M059J (cell line): ENCODE data around the gene PSEN2. TPM values are rescaled to one million over a fixed set of nuclear protein-coding genes. Genes with fewer than 3 reads are reported as not detected.
"Not testable (repeated sequence)": the region's sequence is repeated elsewhere in the genome, so short reads cannot be mapped to it uniquely, and the experiment has no call there.

Source experiments
- DNase-seq: peaks from one replicate; pipeline ENCODE4 v3.0.0-alpha.2; 2012; ENCODE audit warnings: low read depth
- total RNA-seq: library from RNA; depleted of rRNA; stranded (reverse); fragments of >200 nt; shearing (Covaris generic); gene quantifications from 2 replicates; pipeline ENCODE4 v1.2.3, GENCODE V29; 2014; rRNA removed

The PSEN2 gene
- total RNA-seq, result 25.5 and 31.2 TPM in 2 replicates

DNA sequence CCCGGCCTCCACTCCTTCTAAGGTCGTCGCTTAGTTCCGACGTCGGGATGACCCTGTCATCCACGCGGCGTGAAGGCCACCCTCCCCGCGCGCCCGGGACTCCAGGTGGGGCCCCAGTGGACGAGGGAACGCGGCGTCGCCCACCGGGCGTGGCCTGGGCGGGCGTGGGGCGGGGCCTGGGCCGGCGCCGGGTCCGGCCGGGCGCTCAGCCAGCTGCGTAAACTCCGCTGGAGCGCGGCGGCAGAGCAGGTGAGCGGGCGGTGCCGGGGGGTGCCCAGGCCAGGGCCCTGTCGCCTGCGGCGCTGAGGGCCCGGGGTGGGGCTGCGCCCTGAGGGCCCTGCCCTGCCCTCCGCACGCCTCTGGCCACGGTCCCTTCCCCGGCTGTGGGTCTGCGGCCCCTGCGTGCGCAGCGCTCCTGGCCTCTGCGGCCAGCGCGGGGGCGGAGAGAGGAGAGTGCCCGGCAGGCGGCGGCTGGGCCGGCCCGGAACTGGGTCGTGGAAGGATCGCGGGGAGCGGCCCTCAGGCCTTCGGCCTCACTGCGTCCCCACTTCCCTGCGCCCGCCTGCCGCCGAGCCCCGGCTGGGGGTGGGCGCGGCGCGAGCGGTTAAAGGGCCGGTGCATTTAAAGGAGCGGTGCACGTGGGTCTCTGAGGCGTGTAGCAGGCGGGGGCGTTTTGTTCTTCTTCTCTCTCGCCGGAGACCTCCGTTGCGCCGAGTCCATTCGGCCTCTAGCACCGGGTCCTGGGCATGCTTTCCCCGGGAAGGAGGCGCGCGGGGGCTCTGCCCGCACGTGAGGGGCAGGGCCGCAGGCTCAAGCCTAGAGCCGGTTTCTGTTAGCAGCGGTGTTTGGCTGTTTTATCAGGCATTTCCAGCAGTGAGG is at the start of gene PSEN2:
PSEN2 (plus strand) TSS at position 216 of the 879 bp plus-strand sequence. CDS start 11,292 bp downstream, outside the sequence.
- peak; percentile 68 for DNase-seq

- peak; percentile 96 for DNase-seq
Measured at GRCh38 chr1:226820941-226821718, 49.3 kb upstream of the PSEN2 start.

DNA sequence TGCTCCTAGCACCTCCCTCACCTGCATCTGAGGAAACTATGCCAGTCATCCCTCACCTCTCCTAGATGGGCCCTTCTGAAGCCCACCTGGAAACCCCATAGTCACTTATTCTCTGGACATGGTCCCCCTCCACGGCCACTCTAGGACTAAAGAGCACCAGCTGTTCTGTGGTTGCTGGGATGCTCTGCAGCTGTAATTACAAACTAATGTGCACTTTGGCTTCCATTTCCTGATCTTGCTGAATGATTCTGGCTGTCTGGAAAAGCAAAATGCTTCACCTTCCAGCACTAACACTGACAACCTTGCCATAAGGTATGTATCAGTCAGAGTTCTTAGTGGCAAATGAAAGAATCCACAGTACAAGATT is 48.7 kb upstream of the PSEN2 start:
- no peak for DNase-seq

GRCh38 chr1:226823643-226824042 is 46.8 kb upstream of the PSEN2 start:
- no peak for DNase-seq

DNA sequence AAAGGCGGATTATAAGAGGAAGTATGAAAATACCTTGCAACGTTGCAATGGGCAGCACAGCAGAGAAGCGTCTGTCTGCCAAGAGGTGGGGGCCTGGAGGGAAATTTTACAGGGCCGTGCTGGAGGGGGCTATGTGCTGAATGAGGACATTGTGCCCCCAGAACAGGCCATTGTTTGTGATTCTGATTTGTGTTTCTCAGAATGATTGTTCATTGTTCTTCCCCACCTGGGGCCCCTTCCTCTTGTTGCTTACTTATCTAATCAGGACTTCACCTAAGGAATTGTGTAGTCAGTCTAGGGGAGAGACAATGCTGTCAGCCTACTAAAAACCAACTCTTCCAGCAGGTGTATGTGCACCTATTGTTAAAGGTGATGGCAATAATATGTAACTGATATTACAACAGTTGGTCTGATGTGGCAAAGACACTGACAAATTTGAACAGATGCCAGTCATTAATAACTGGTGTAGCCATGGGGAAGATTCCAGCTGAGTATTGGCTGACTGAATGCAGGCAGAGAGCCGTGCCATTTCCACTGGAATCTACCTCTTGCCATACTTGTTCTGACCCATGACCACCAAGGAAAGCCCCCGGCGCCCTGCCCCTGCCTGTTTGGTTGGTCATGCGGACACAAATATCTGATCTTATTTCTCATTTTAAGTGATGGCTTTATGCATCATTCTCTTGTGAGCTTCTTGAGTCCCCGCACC is 45.2 kb upstream of the PSEN2 start:
- no peak for DNase-seq

GRCh38 chr1:226825746-226826100 is 44.7 kb upstream of the PSEN2 start:
- DNase-seq, result no peak

GRCh38 chr1:226826479-226827261 is 43.7 kb upstream of the PSEN2 start:
- DNase-seq, result no peak

DNA sequence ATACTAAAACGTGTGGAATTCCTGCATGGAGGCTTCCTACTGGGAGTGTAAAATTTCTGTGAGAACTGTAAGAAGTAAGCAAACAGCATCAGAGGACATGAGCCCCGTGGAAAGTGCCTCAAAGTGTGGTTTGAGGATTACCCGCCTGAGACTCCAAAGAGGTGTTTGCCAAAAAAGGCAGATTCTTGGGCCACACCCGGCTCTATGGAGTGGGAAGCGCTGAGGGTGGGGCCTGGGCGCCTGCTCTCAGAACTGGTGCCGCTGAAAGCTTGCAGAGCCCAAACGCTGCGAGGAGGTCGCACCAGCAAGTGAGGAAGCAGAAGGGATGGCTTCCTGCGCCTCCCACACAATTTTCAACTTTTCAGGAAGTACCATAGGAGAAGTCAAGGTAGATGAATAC is 43.0 kb upstream of the PSEN2 start:
- DNase-seq, result no peak

- peak; percentile 92 for DNase-seq
Measured at GRCh38 chr1:226827968-226828513, 42.4 kb upstream of the PSEN2 start.

GRCh38 chr1:226829105-226829504 is 41.3 kb upstream of the PSEN2 start:
- no peak for DNase-seq

DNA sequence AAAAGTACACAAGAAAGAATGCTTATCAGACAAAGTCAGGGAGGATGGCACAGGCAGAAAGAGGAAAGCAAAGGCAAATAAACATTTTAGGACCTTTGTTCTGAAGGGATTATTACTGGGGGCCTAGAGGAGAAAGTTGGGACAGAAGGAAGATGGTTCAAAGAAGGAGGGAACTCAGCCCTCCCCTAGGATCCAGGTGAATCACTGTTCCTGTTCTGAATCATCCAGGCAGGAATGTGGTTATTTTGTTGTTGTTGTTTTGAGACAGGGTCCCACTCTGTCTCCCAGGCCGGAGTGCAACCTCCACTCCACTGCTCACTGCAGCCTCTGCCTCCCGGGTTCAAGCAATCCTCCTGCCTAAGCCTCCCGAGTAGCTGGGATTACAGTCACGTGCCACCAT is 38.5 kb upstream of the PSEN2 start:
- no peak for DNase-seq

GRCh38 chr1:226832613-226833012 is 37.8 kb upstream of the PSEN2 start:
- DNase-seq, result no peak

DNA sequence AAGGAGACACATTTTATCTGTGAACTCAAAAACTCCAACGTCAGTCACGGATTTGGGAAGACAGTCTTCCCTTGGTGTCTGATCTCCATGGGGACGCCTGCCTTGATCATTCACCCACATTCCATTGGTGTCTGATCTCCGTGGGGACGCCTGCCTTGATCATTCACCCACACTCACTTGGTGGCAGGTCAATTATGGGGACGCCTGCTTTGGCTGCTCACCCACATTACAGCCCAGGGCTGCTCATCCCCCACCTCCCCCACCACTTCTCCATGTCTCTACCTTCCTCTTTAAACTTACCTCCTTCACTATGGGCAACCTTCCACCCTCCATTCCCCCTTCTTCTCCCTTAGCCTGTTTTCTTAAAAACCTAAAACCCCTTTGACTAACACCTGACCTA is 36.2 kb upstream of the PSEN2 start:
- not testable (repeated sequence) for DNase-seq

DNA sequence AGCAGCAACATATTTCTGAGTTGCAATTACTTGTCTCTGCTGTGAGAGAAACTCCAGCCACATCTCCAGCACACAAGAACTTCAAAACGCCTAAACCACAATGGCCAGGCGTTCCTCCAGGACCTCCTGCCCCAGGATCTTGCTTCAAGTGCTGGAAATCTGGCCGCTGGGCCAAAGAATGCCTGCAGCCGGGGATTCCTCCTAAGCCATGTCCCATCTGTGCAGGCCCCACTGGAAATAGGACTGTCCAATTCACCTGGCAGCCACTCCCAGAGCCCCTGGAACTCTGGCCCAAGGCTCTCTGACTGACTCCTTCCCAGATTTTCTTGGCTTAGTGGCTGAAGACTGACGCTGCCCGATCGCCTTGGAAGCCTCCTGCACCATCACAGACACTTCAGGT is 35.0 kb upstream of the PSEN2 start:
- DNase-seq, result not testable (repeated sequence)

- DNase-seq, result not testable (repeated sequence)
Measured at GRCh38 chr1:226837966-226838365, 32.5 kb upstream of the PSEN2 start.

DNA sequence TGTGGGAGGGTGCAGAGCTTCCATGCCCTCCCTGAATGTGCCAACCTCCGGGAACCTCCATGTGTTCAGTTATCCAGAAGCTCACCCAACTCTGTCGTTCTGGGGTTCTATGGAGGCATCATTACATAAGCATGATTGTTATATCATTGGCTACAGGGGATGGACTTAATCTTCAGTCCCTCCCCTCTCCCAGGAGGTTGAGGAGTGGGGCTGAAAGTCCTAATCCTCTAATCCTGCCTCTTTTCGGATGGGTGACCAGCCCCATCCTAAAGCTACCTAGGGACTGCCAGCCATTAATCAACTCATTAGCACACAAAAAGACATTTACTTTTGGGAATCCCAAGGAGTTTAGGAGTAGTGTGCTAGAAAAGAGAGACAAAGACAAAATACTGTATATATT is 32.0 kb upstream of the PSEN2 start:
- no peak for DNase-seq

GRCh38 chr1:226845624-226846023 is 24.8 kb upstream of the PSEN2 start:
- DNase-seq, result no peak

DNA sequence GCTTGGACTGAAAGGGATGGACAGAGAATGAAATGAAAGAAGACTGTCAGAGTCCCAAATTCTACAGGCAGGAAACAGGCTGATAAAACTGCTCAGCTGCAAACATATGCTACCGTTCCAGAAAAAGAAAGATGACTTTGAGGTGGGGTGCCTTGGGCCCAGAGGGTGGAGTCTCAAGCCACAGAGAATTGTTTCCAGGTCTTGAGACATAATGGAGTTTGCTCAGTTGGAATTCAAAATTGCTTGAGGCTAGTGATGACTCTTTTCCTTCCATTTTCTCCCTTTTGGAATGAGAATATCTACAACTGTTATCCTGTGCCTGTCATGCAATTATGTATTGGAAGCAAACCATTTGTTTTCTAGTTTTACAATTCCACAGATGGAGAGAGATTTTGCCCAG is 23.6 kb upstream of the PSEN2 start:
- peak; percentile 71 for DNase-seq

DNA sequence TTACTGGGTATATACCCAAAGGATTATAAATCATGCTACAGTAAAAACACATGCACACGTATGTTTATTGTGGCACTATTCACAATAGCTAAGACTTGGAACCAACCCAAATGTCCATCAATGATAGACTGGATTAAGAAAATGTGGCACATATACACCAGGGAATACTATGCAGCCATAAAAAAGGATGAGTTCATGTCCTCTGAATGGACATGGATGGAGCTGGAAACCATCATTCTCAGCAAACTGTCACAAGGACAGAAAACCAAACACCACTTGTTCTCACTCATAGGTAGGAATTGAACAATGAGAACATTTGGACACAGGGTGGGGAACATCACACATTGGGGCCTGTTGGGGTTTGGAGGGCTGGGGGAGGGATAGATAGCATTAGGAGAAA is 15.9 kb upstream of the PSEN2 start:
- DNase-seq, result not testable (repeated sequence)

DNA sequence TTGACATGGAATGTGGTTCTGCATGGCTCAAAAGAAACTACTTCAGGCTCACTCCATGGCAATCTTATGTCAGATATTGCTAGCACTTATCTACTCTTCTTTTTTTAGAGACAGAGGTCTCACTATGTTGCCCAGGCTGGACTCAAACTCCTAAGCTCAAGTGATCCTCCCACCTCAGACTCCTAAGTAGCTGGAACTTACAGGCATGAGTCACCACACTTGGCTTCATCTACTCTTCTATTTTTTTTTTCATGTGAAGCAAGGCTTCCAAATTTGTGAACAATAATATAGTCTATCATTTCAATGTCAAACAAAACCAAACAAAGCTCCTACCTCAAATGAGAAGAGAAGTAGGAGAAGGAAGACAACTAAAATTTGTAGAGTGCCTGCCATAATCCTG is 7.5 kb upstream of the PSEN2 start:
- peak; percentile 79 for DNase-seq

DNA sequence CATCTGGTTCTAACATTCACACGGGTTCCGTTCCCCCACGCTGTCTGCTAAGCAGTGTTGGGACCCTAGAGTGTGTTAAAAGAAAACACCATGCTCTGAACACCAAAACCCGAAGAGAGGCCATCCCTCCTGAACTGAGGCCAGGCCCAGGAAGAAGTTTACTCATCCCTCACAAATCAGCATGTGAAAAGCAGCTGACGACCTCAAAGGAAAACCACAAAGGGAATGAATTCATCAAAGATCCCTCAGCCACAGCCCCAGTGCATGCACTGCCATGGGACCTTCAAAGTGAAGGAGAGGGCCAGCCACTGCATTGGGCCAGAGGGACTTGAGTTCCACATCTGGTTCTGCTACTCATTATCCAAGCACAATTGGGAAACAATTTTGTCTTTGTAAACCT is 7.0 kb upstream of the PSEN2 start:
- DNase-seq, result peak; percentile 91
